Hematopoietic multipotent progenitor cell treated with erythropoietin and hydrocortisone succinate and interleukin-3 and kit ligand, for 4 days (in vitro differentiated cells): ENCODE measurements around the gene SLC7A14.
"Not testable (repeated sequence)": the region's sequence is repeated elsewhere in the genome, so short reads cannot be mapped to it uniquely, and the experiment has no call there.

ENCODE experiments used
- DNase-seq: peaks from one replicate; pipeline ENCODE4 v3.0.0-alpha.2; 2015

The SLC7A14 gene

DNA sequence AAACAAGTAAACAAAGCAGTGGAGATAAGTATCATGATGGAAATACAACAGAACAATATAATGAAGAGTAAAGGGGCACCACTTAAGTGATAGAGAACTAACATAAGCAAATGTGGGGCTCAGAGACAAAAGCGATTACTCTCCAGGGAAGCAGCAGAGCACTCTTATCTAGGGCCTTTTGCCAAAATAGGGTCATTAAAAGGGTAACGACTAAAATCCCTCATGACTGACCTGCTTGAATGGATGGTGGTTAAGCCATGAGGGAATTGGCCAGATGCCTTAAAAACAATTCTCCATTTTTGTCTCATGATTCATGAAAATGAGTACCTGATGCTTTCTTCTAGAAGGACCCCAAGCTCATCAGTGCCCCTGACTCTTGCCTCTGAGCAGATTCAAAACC is 3.2 kb upstream of the SLC7A14 start:
- no peak for DNase-seq

DNA sequence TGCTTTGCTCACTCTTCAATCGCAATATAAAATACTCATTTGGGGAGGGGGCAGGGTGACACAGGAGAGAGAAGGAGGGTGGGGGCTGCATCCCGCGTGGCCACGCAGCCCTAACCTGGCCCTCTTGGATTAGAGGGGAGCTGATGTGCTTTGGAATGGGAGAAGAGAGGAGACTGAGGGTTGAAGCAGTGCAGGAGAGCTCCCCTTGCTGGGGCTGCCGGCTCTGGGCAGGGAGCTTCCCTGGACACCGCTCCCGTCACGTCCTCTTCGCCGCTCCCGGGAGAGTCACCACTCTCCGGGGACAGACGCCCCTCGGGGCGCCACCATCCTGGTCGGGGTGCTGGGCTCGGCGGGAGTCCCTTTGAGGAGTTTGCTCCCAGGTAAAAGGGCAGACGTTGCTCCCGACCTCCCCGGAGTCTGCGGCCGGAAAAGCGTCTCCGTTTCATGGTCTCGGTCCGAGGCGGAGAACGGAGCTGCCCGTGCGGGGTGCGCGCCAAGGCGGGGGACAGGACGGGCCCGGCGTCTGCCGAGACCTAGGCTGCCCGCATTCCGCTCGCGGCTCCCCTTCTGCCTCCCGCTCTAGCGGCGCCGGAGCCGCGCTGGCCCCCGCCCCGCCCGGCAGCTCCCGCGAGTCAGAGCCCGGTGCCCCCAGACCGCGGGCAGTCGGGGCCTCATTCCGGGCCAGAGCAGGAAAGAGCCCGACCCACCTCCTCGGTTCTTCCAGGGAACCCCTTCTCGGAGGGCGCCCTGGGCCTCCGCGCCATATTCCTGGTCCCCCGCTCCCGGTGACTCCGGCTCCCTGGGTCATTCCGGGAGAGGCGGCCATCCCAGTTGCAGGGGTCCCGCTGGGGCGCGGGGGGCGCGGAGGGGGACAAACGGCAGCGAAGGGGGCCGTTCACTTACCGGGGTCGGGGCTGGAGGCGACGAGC is 603 bp downstream of the SLC7A14 start:
- peak; percentile 5 for DNase-seq

DNA sequence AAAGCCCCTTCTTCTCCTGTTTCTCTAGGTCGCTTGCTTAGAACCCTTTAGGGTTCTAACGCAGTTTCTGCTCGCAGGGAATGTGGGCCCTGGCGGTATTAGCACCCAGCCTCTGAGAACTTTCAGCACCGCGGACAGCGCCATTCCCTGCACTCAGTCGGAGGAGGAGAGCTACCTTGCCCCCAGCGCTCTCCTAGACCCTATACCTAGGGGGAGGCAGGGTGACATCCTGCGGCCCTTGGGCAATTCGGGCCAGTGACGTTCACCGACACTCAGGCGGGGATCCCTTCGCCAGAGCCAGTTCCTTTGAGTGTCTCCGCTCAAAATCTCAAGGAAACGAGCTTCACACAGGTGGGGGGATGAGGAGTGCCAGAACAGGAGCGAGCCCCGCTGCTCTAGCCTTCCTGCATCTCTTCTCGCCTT is 1.3 kb downstream of the SLC7A14 start:
- peak; percentile 85 for DNase-seq

DNA sequence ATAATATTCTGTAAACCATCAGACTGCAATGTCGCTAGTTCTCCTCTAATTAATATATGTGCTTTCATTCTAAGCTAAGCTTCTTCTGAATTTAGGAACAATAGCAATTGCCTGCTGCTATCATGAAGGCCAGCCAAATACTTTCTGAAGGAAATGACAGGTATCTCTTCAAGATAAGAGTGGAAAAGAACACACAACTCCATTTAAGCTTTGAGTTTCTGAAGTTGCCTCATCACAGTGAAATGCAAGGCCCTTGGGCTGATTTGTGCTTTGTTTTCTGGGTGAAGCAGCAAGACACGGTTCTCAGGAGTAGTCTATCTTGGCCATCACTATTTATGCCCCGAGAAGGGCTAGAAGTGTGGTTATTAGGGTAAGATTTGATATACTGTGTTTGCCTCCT is 6.2 kb downstream of the SLC7A14 start:
- no peak for DNase-seq

DNA sequence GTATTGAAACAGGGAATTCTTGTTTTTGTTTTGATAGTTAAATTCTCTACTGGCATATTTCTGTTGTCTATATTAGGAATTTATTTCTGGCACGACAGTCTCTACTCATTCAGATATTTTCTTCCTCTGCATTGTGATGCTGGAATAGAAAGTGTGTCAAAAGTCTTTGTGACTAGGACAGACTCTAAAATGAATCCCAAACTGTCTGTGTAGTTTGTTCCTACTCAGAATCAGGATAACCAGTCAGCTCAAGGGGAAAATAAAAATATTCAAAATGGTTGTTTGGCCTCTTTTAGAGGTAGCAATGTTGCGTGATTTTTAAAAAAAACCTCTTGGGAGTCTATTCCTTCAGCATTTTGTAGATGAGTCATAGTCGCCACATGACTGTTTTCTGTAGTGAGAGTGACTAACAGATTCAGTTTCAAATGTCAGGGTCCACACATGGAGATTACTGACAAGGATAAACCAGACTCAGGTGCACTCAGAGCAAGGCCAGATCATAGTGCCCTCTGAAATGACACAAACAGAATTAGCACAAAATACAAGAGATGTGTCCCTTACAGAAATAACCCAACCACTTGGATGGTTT is 13.1 kb downstream of the SLC7A14 start:
- DNase-seq: no peak

DNA sequence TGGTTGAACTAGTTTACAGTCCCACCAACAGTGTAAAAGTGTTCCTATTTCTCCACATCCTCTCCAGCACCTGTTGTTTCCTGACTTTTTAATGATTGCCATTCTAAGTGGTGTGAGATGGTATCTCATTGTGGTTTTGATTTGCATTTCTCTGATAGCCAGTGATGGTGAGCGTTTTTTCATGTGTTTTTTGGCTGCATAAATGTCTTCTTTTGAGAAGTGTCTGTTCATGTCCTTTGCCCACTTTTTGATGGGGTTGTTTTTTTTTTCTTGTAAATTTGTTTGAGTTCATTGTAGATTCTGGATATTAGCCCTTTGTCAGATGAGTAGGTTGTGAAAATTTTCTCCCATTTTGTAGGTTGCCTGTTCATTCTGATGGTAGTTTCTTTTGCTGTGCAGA is 18.3 kb downstream of the SLC7A14 start:
- DNase-seq: not testable (repeated sequence)

DNA sequence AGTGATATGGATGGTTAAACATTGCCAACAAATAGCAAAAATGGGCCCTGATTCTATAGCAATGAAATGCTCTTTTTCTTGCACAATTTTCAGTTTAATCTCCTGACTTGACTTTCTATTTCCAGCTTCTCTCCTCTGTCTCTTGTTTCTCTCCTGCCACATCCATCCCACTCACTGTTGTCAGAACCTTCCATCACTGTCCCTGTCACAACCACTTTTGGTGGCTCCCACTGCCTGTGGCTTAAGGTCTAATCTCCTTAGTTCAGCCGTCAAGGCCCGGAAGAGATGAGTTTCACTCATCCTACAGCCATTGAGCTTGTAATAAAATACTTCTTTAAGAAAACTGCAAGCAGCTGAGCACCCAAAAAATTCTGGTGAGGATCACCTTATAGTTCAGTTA is 19.5 kb downstream of the SLC7A14 start:
- DNase-seq: no peak

DNA sequence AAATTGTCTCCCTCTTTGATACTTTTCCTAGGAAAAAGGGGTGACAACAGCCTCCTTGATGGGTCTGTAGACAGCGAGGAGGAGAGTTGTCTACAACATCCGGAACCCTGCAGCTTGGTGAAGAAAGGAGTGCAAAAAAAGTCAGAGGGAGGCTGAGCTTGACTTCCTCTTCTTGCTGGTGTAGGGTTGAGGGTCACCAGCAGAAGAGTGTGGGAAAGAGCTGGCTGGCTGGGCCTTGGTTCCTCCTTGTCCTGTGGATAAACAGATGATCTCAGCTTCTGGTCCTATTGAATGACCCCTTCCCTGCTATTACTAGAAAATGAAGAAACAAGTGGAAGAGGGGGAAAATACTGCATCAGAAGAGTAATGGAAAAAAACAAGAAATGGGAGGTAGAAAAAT is 20.4 kb downstream of the SLC7A14 start:
- no peak for DNase-seq

DNA sequence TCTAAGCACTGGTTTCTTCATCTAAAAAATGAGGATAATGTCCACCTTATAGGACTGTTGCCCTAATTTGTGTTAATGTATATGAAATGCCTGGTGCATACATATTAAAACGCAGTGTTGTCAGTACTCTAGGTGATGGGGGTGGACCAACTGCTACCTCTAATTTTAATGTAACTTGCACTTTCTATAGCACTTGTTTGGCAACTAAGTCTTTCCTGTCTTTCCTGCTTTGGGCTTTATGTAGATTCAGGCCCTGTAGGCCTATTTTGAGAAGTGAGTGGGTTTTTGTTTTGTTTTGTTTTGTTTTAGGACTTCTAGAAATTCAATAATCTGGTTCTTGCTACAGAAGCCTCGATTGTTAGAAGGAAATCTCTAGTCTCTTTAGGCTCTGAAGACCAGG is 21.2 kb downstream of the SLC7A14 start:
- DNase-seq: no peak

DNA sequence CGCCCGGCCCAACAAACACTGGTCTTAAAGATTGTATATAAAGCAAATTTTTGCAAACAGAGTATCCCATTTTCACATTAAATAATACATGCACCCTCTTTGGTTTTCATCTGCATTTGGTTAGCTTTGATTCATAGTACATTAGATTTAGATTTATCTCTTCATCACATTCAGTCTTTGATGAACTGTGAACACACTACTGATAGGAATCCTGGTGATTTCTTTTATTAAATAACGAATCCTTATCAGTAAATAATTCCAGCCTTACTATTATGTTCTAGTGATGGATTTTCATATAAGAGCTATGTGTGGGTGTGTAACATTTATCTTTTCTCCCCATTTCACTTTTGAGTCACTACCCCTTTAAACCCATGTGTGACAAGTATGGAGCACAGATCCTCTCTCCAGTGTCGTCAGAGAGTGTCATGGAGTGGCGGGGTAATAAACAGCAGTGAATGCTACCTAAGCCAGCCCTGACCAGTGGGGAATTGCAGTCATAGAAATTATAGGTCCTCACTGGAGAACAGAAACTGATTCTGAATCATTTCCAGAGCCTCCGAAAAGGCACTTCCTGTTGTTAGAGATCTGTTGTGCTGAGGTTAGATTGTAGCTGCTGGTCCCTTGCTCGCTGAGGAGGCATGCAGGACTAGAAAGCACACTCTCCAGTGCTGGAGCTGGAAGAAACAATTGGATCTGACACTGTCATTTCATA is 22.0 kb downstream of the SLC7A14 start:
- DNase-seq: no peak

DNA sequence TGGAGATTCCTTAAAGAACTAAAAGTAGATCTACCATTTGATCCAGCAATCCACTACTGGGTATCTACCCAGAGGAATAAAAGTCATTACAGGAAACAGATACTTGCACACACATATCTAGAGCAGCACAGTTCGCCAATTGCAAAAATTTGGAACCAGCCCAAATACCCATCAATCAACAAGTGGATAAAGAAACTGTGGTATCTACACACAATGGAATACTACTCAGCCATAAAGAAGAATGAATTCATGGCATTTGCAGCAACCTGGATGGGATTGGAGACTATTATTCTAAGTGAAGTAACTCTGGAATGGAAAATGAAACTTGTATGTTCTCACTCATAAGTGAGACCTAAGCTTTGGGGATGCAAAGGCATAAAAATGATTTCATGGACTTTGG is 23.8 kb downstream of the SLC7A14 start:
- no peak for DNase-seq

DNA sequence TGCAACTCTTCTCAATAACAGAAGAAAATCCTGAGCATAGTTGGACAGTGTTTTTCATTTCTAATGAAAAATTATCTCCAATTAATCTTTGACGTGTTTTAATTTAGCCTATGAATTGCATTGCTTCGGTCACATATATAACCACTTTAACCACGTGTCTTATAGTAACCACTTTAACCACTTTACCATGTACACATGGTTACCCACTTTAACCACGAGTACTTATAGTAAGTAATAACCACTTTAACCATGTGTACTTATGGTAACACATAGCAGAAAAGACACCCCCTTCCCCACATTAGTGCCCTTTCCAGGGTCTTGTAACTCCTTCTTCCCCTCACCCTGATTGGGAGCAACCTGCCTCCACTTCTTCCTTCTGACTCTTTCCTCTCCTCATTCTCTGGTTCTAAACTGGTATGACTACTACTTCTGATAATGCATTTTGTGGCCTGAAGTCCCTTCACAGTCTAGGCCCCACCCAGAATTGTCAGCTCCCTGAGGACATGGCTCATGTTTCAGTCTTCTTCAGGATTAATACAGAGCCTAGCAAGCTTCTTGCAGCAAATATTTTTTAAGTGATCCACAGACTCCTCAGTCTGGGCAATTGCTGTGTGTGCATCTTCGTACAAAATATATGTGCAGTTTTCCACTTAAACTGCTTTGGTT is 25.0 kb downstream of the SLC7A14 start:
- DNase-seq: peak; percentile 16

DNA sequence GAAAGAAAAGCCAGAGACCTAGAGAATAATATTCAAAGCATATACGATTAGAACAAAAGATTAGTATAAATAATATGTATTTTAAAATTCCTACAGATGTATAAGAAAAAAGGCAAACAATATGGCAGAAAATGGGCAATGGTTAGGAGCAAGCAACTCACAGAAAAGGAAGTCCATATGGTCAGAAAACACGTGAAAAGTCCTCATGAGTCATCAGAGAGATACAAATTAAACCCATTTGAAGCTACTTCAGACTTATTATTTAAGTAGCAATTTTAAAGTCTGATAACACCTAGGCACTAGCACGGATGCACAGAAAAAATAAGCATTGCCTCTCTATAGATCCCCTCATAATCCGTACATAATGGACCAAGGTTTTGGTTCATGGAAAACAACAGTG is 25.6 kb downstream of the SLC7A14 start:
- no peak for DNase-seq

DNA sequence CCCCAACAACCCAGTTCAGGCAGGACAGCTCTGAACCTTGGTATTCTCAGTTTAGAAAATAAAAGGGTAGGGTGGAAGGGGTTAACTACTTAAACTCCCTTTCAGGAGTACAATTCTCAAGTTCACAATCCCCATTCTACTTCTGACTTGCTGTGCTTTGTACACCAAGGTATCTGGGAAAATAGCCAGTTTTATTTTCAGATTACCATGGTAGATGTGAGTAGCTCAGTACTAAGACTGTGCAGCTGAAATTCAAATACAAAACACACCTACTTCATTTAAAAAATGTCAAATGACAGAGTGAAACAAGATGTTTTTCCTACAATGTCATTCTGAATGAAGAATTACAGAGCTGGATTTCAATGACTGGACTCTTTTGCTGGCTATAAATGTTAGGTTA is 27.4 kb downstream of the SLC7A14 start:
- no peak for DNase-seq

DNA sequence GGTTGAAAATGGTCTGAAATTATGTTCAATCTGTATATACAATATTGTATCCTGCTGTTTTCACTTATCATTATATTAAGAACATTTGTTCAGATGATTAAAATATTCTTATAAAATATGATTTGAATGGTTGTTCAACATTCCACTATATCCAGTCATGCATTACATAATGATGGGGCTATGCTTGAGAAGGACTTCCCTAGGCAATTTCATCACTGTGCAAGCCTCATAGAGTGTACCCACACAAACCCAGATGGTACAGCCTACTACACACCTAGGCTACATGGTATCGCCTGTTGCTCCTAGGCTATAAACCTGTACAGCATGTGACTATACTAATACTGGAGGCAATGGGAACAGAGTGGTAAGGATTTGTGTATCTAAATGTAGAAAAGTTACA is 30.5 kb downstream of the SLC7A14 start:
- DNase-seq: no peak

DNA sequence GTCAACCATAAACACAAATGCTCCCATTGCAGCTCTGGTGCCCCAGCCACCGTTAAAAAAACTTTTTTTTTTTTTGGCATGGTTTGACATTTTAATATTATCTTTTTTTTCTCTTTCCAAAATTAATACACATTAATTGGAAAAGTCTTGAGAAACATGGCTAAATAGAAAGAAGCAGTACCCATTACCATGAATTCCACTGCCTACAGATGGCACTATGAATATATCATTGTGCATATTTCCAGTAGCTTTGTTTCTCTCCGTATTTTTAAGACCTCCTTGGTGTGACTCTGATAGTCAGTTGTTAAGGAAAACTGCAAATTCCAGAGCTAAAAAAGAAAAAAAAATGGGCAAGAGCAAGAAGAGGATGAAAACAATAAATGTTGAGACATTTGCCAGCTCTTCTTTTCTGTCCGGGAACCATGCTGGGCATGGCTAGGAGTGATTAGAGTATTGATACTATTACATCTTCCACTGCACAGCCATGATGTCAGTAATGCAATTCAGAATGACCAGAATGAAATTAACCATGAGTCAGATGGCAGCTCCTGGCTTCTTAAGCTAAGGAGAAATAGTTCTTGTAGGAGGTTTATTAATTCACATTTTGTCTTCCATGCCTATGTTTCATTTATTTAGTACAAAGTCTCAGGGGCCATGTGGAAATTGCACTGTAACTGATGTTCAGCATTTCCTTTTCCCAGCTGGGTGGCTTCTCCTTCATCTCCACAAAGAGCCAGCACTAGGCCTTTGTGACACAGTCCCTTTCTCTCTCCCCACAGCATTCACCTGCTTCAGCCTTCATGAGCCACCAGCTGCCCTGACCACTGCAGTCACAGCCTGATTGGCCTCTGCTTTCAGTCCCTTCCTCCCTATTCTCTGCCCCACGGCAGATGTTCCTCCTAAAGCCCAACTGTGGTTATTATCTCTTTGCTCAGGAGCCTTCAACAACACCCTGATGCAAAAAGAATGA is 31.8 kb downstream of the SLC7A14 start:
- DNase-seq: no peak

DNA sequence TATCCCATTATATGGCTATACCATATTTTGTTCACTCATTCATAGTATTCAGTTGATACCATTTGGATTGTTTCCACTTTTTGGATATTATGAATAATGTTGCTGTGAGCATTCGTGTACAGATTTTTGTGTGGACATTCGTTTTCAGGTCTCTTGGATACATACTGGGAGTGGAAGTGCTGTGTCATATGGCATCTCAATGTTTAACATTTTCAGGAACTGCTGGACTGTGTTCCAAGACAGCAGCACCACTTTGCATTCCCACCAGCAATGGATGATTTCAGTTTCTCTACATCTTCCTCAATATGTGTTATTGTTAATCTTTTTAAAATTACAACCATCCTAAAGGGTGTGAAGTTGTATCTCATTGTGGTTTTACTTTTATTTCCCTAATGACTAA is 34.6 kb downstream of the SLC7A14 start:
- DNase-seq: no peak

DNA sequence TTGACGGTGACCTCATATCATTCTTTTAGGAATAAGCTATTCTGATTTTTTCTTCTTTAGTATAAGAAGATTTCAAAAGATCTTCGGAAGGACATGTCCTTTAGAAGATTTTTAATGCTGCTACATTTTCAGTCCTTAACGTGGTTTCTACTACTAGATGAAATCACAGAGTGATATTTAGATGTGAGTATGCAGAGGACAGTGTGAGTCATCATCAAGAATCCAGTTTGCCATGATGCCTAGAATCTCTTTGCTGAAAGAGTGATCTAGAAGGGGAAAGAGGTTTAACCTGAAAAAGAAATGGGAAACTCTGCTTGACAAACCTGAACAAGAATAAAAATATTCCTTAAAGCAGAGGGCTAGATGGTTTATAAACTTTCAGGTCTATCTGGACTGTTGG is 43.2 kb downstream of the SLC7A14 start:
- no peak for DNase-seq

DNA sequence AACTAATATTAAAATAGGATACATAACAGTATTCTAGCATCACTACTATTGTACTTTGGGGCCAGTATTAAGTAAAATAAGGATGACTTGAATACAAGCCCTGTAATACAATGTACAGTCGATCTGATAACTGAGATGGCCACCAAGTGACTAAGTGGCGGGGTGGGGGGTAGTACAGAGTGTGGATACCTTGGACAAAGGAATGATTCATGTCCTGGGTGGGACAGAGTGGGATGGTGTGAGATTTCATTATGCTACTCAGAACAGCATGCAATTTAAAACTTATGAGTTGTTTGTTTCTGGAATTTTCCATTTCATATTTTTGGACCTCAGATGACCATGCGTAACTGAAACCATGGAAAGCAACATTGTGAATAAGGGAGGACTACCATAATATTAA is 46.0 kb downstream of the SLC7A14 start:
- DNase-seq: no peak

DNA sequence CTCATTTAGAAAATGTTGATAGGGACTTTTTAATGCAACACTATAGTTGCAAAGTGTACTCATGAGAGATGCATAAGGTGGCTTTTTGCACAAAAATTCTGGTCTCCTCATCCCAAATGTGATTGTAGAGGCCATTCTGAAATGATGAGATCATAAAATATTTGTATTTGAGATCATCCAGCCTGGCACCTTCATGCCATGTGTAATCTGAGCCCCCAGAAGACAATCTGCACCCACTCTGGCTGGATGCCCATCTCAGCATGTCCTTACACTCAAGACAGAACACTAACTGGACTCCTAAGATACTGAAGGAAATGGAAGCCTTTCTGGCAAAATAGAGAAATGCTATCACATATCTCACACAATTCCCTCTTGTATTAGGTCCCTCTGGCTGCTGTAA is 49.2 kb downstream of the SLC7A14 start:
- DNase-seq: no peak

DNA sequence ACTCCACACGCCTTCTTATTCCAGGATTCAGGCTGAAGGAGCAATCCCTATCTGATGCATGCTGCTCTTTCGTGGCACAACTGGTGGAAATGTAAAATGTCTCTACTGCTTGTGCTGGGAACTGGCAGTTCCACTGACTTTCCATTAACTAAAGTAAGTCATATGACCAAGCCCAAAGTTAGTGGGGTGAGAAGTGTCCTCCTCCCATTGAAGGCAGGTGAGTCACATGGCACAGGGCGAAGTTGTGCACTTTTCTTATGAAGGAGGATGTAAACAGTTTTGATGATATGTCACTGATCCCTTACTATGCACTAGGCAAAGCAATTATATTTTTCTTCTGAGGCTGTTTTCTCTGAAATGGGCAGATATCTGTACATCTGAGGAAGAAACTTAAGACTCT is 51.6 kb downstream of the SLC7A14 start:
- no peak for DNase-seq

DNA sequence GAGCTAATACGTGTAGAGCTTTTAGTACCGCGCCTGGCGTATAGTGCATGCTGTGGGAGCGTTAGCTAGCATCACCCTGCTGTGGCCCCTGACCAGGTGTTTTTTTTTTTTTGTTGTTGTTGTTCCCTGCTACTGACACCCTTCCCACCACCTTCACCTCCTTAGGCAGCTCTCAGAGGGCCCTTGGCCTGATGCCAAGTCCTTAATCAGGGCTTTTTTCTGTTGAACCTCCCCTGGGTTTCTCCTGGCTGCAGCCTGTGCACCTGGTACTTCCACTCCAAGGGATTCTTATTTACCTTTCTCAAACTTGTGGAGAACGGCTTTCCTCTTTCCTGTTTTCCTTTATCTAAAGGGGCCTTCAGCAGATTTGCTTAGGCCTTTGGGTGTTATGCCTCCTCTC is 53.3 kb downstream of the SLC7A14 start:
- DNase-seq: peak; percentile 7
